Fibroblast of villous mesenchyme (primary cell): ENCODE data around the gene MYBPC1. TPM values are rescaled to one million over a fixed set of nuclear protein-coding genes. Genes with fewer than 3 reads are reported as not detected.
"Not testable (repeated sequence)": the region's sequence is repeated elsewhere in the genome, so short reads cannot be mapped to it uniquely, and the experiment has no call there.

Experiments used
- DNase-seq: peaks from one replicate; pipeline ENCODE4 v3.0.0-alpha.2; 2010; ENCODE audit warnings: low read depth
- H3K4me3 ChIP-seq: 2 replicates; pipeline ENCODE4 v1.5.1; 2011; ENCODE audit warnings: low read depth, mild to moderate bottlenecking, low read length
- CTCF ChIP-seq: IDR thresholded peaks from 2 replicates; pipeline ENCODE4 v1.5.1; 2012; ENCODE audit warnings: low read depth, mild to moderate bottlenecking, low read length; ENCODE audit not compliant: insufficient read depth
- small RNA-seq: library from RNA; depleted of rRNA; stranded (forward); fragments of <200 nt; gene quantifications from one replicate; pipeline ENCODE3, GENCODE V24; 2012
- total RNA-seq: library from RNA; depleted of rRNA; stranded (reverse); fragments of >200 nt; gene quantifications from 2 replicates; pipeline ENCODE4 v1.2.3, GENCODE V29; 2012

MYBPC1 gene
- total RNA-seq, 1 donor, result not detected

DNA sequence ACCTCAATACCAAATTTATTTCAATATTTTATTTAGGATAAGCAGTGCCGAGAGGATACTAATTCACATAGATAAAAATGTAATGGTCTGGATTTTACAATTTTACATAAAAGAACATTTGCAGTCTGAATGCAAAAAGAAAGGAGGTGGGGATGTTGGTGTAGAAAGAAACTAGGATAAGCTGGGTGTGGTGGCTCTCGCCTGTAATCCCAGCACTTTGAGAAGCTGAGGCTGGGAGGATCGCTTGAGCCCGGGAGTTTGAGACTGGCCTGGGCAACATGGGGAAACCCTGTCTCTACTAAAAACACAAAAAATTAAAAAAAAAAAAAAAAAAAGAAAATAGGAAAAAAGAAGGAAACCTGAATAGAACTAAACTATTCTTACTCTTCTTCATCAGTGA is 127.6 kb downstream of the MYBPC1 start:
- no peak for DNase-seq
- no peak overlapping the region for H3K4me3 ChIP-seq
- no peak for TF ChIP-seq CTCF

GRCh38 chr12:101727098-101727497 is 132.3 kb downstream of the MYBPC1 start:
- no peak for DNase-seq
- no peak overlapping the region for H3K4me3 ChIP-seq
- TF ChIP-seq CTCF, result no peak

DNA sequence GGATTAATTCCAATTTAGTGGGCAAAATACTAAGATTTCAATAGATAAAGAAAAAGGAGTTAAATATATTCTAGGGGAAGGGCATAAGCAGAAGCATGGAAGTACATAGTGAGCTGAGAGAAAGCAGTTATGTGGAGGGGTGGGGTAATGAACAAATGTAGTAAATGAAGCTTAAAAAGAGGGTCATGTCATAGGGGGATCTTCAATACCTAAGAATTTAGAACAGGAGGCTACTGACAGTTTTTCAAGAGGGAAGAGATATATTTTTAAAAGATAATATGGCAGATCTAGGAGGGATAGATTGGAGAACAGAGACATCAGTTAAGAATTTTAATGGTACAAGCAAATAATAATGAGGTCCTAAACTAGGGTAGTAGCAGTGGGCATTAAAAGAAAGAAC is 135.1 kb downstream of the MYBPC1 start:
- no peak for TF ChIP-seq CTCF
- DNase-seq, result no peak
- H3K4me3 ChIP-seq, result no peak overlapping the region

DNA sequence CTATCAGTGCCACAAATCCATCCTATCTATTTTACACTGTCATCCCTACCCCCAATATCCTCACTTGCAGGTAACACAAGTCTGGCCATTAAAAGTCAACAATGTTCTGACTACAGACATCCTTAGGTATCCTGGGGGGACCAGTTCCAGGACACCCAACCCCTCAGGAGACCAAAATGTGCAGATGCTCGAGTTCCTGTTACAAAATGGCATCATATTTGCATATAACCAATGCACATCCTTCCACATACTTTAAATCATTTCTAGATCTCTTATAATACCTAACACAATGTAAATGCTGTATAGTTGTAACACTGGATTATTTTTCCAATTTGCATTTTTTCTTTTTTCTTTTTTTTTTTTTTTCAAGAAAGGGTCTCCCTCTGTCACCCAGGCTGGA is 137.5 kb downstream of the MYBPC1 start:
- H3K4me3 ChIP-seq, result no peak overlapping the region
- TF ChIP-seq CTCF, result no peak
- no peak for DNase-seq

DNA sequence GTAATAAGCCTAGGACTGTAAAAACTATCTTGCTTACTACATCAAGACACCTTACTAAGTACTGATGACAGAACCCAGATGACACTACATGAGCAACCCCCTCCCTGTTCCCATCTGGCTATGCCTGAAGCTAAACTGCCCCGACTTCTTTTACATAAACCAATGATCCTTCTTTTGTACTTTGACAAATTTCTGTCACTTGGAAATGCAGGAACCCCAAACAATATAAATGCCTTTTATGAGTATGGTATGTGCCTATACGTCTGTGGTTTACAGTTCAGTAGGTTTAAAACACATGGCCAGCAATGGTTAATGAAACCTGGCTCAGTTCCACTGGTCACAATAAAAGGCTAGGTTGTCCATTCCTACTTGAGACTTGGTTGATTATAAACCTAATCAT is 138.4 kb downstream of the MYBPC1 start:
- no peak overlapping the region for H3K4me3 ChIP-seq
- TF ChIP-seq CTCF, result no peak
- DNase-seq, result peak; percentile 61

GRCh38 chr12:101734482-101734881 is 139.7 kb downstream of the MYBPC1 start:
- not testable (repeated sequence) for DNase-seq, H3K4me3 ChIP-seq

Small RNA genes within 50 kb of the gene (small RNA-seq; reads per million reads assigned to genes)
- gene RNY1P16, result not detected

Other genes starting within 250 kb of the MYBPC1 start
- 76.7 and 114 TPM in 2 replicates for gene ARL1, start 187.2 kb upstream of the MYBPC1 start, total RNA-seq
- not detected in 2 replicates for gene SPIC, start 119.6 kb upstream of the MYBPC1 start, total RNA-seq
- 24.8 and 35.4 TPM in 2 replicates for gene CHPT1, start 102.7 kb downstream of the MYBPC1 start, total RNA-seq
- under 0.01 and 0.32 TPM in 2 replicates for gene SYCP3, start 144.5 kb downstream of the MYBPC1 start, total RNA-seq
- 39.3 and 86.8 TPM in 2 replicates for gene GNPTAB, start 236.0 kb downstream of the MYBPC1 start, total RNA-seq